Stimulated activated CD4-positive, alpha-beta T cell treated with anti-CD3 and anti-CD28 coated beads, Interleukin-4, amount 100 ng/mL, for 48 hours (primary cell): ENCODE data around the gene ARL5A.
"Not testable (repeated sequence)": the region's sequence is repeated elsewhere in the genome, so short reads cannot be mapped to it uniquely, and the experiment has no call there.

ENCODE experiments used
- DNase-seq, 2 donors: peaks; one replicate each; pipeline ENCODE4 v3.0.0-alpha.2; 2020; ENCODE audit warnings: low read depth in 2 of 2

The ARL5A gene

GRCh38 chr2:151795646-151796240 is 32.5 kb downstream of the ARL5A start:
- no peak for DNase-seq

- DNase-seq, result not testable (repeated sequence)
Measured at GRCh38 chr2:151794422-151794821, 33.8 kb downstream of the ARL5A start.

- no peak for DNase-seq
Measured at GRCh38 chr2:151793123-151793522, 35.1 kb downstream of the ARL5A start.

GRCh38 chr2:151792589-151792988 is 35.6 kb downstream of the ARL5A start:
- DNase-seq, result no peak

GRCh38 chr2:151791545-151791944 is 36.7 kb downstream of the ARL5A start:
- DNase-seq, result no peak

- DNase-seq, result no peak
Measured at GRCh38 chr2:151790689-151791088, 37.5 kb downstream of the ARL5A start.

GRCh38 chr2:151789055-151789834 is 39.0 kb downstream of the ARL5A start:
- no peak for DNase-seq

GRCh38 chr2:151786483-151786882 is 41.7 kb downstream of the ARL5A start:
- DNase-seq, result no peak

GRCh38 chr2:151786077-151786476 is 42.1 kb downstream of the ARL5A start:
- no peak for DNase-seq

GRCh38 chr2:151783133-151783520 is 45.1 kb downstream of the ARL5A start:
- DNase-seq, result no peak

- DNase-seq, result no peak
Measured at GRCh38 chr2:151782378-151783132, 45.7 kb downstream of the ARL5A start.

GRCh38 chr2:151781642-151782041 is 46.6 kb downstream of the ARL5A start:
- no peak for DNase-seq

- DNase-seq, result no peak
Measured at GRCh38 chr2:151780938-151781337, 47.3 kb downstream of the ARL5A start.

GRCh38 chr2:151777935-151778334 is 50.3 kb downstream of the ARL5A start:
- no peak for DNase-seq

- DNase-seq, result no peak
Measured at GRCh38 chr2:151777487-151777886, 50.7 kb downstream of the ARL5A start.

- DNase-seq, result no peak
Measured at GRCh38 chr2:151776367-151776766, 51.9 kb downstream of the ARL5A start.

GRCh38 chr2:151775057-151775740 is 53.0 kb downstream of the ARL5A start:
- DNase-seq, result no peak

- DNase-seq, result no peak
Measured at GRCh38 chr2:151774506-151774905, 53.7 kb downstream of the ARL5A start.

GRCh38 chr2:151771599-151772358 is 56.4 kb downstream of the ARL5A start:
- no peak for DNase-seq

GRCh38 chr2:151770995-151771394 is 57.2 kb downstream of the ARL5A start:
- no peak for DNase-seq

- DNase-seq, result no peak
Measured at GRCh38 chr2:151769606-151770005, 58.6 kb downstream of the ARL5A start.
